Peyer's patch (tissue), 4 donors: ENCODE results near the gene XKR8. TPM values are rescaled to one million over a fixed set of nuclear protein-coding genes. Genes with fewer than 3 reads are reported as not detected.

Experiments used
- DNase-seq, 3 donors: peaks; one replicate each; pipeline ENCODE4 v3.0.0-alpha.2; 2017 to 2019
- H3K27ac ChIP-seq, 4 donors: fragments of 200-600 bp; sonication (generic); one replicate each; pipeline ENCODE4 v1.5.1; 2016 to 2019
- H3K27me3 ChIP-seq, 2 donors: fragments of 200-600 bp; sonication (generic); one replicate each; pipeline ENCODE4 v1.5.1; 2019
- H3K36me3 ChIP-seq, 3 donors: fragments of 200-600 bp; sonication (generic); one replicate each; pipeline ENCODE4 v1.5.1; 2016 to 2019
- H3K4me1 ChIP-seq, 4 donors: fragments of 200-600 bp; sonication (generic); one replicate each; pipeline ENCODE4 v1.5.1; 2016 to 2019
- H3K4me3 ChIP-seq, 4 donors: fragments of 200-600 bp; sonication (generic); 1 replicate in 3 of 4; 2 replicates in 1 of 4; pipeline ENCODE4 v1.5.1; 2016 to 2019; ENCODE audit warnings: mild to moderate bottlenecking in 1 of 4
- H3K9me3 ChIP-seq, 4 donors: fragments of 200-600 bp; sonication (generic); one replicate each; pipeline ENCODE4 v1.5.1; 2016 to 2019; ENCODE audit warnings: mild to moderate bottlenecking in 1 of 4
- CTCF ChIP-seq, 6 experiments: fragments of 450-650 bp in 4 of 6; fragments of 200-600 bp in 2 of 6; sonication (generic) in 1 of 6; IDR thresholded peaks; one replicate each; pipeline ENCODE4 v1.5.1; 2017 to 2019; ENCODE audit warnings: antibody characterized with exemption in 6 of 6, mild to moderate bottlenecking in 3 of 6, moderate library complexity in 1 of 6
- POLR2A ChIP-seq, 2 donors: fragments of 450-650 bp; IDR thresholded peaks; one replicate each; pipeline ENCODE4 v1.5.1; 2017; ENCODE audit warnings: antibody characterized with exemption in 2 of 2, mild to moderate bottlenecking in 2 of 2, moderate library complexity in 2 of 2
- total RNA-seq, 4 donors: library from RNA; depleted of rRNA; stranded (reverse); fragments of >200 nt; gene quantifications; one replicate each; pipeline ENCODE4 v1.1.0, GENCODE V29; 2016

The XKR8 gene
- total RNA-seq, 4 donors from 2014 or later: 5.8 to 13.9 (median 11.8) TPM

GRCh38 chr1:27949027-27949426, 10.7 kb upstream of the XKR8 start:
- Histone ChIP-seq H3K9me3 (no peaks in the 10 kb centered on the region), H3K27me3 (no peaks in the 10 kb centered on the region), H3K36me3 (no peaks in the 10 kb centered on the region), H3K4me3 (no peak overlapping the region), H3K27ac (no peak overlapping the region), H3K4me1 (peaks cover 0 to 9% (median 0%) of the 10 kb centered on the region in 4 donors)
- TF ChIP-seq CTCF (IDR thresholded peaks at IDR 0.05): no peak
- no peak for TF ChIP-seq POLR2A (IDR thresholded peaks at IDR 0.05)
- DNase-seq: no peak

- DNase-seq: no peak
- Histone ChIP-seq H3K27me3 (no peaks in the 10 kb centered on the region), H3K36me3 (no peaks in the 10 kb centered on the region), H3K4me1 (peaks cover 0 to 9% (median 0%) of the 10 kb centered on the region in 4 donors), H3K4me3 (no peak overlapping the region), H3K27ac (peak overlapping the region in 2 of 4 donors; percentile 57 to 80), H3K9me3 (no peaks in the 10 kb centered on the region)
- TF ChIP-seq POLR2A (IDR thresholded peaks at IDR 0.05) (no peak), CTCF (IDR thresholded peaks at IDR 0.05) (no peak)
Observed at GRCh38 chr1:27951396-27951795, 8.4 kb upstream of the XKR8 start.

- TF ChIP-seq CTCF (IDR thresholded peaks at IDR 0.05) (no peak), POLR2A (IDR thresholded peaks at IDR 0.05) (no peak)
- Histone ChIP-seq H3K27me3 (no peaks in the 10 kb centered on the region), H3K36me3 (no peaks in the 10 kb centered on the region), H3K27ac (peak overlapping the region in 2 of 4 donors; percentile 57 to 80), H3K4me1 (peaks cover 0 to 9% (median 0%) of the 10 kb centered on the region in 4 donors), H3K9me3 (no peaks in the 10 kb centered on the region), H3K4me3 (no peak overlapping the region)
- DNase-seq: peak in 1 of 3 donors; percentile 60
Observed at GRCh38 chr1:27952147-27952546, 7.6 kb upstream of the XKR8 start.

- DNase-seq: no peak
- Histone ChIP-seq H3K36me3 (no peaks in the 10 kb centered on the region), H3K4me3 (no peak overlapping the region), H3K9me3 (no peaks in the 10 kb centered on the region), H3K4me1 (peaks cover 0 to 14% (median 0%) of the 10 kb centered on the region in 4 donors), H3K27me3 (no peaks in the 10 kb centered on the region), H3K27ac (no peak overlapping the region)
- TF ChIP-seq POLR2A (IDR thresholded peaks at IDR 0.05): no peak
- TF ChIP-seq CTCF (IDR thresholded peaks at IDR 0.05): no peak
Observed at GRCh38 chr1:27954186-27954585, 5.6 kb upstream of the XKR8 start.

GRCh38 chr1:27955076-27955475, 4.7 kb upstream of the XKR8 start:
- Histone ChIP-seq H3K27ac (no peak overlapping the region), H3K4me3 (no peak overlapping the region)

More at GRCh38 chr1:27955076-27955475, 4.7 kb upstream of the XKR8 start:
- no peaks in the 10 kb centered on the region for H3K27me3 ChIP-seq
- peaks cover 0 to 15% (median 0%) of the 10 kb centered on the region in 4 donors for H3K4me1 ChIP-seq
- H3K9me3 ChIP-seq: no peaks in the 10 kb centered on the region
- DNase-seq: no peak
- TF ChIP-seq POLR2A (IDR thresholded peaks at IDR 0.05) (no peak), CTCF (IDR thresholded peaks at IDR 0.05) (no peak)
- no peaks in the 10 kb centered on the region for H3K36me3 ChIP-seq
